Suppressor macrophage (primary cell): ENCODE measurements around the gene FAM156A.
A peak's percentile ranks its signal among the peaks of the same experiment; 100 is the strongest.
"Not testable (repeated sequence)": the region's sequence is repeated elsewhere in the genome, so short reads cannot be mapped to it uniquely, and the experiment has no call there.

Experiments used
- DNase-seq, 4 experiments: peaks; one replicate each; pipeline ENCODE4 v3.0.0-alpha.2; 2020 to 2022
- total RNA-seq, 17 experiments: gene quantifications; one replicate each; lab custom pipeline; 2026; ENCODE audit warnings: mixed read lengths in 6 of 17, inconsistent platforms in 3 of 17; lab: John Stamatoyannopoulos, UW

The FAM156A gene
- total RNA-seq = 0 to 0.66 (median 0.25) reads per million in 17 experiments

DNA sequence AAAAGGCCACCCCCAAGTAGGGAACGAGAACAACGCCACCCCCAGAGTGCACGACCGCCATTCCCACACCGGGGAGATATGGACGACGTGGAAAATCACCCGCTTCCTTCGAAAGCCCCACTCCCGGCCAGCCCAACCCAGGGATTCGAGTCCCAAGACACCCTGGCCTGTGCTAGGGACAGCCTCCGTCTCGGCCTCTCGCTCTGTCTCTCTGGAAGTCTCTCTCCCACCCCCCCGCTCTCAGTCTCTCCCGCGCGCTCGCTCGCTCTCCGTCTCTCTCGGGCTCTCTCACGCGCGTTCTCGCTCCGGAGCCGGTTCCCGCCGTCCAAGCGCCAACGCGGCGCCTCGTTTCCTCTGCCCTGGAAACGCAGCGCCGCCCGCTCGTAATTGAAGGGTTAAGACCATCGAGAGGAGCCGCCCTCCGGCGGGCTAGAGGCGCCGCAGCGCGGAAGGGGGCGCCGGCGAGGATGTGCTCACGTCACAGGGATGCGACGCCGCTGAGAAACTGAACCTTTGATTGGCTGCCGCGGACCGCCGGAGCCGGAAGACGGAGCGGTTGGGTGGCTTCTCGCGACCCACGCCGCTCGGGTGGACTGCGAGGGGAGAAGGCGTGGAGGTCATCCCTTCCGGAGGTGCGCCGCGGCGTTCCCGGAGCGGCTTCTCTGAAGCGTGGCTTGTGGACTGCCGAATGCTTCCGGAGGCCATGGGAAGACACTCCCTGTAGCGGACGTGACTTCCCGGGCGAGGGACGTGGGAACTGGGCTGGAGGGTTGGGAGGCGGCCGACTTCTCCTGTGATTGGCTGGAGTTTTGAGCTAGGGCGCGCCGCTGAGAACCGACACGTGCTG is at the start of gene FAM156A:
FAM156A (minus strand) TSS at position 406 of the 847 bp plus-strand sequence. CDS start 9,930 bp downstream, outside the sequence.
- DNase-seq = not testable (repeated sequence)

GRCh38 chrX:53005327-53005726 is 47.0 kb upstream of the FAM156A start:
- peak in 3 of 4 experiments; percentile 7 to 26 (median 16) for DNase-seq

DNA sequence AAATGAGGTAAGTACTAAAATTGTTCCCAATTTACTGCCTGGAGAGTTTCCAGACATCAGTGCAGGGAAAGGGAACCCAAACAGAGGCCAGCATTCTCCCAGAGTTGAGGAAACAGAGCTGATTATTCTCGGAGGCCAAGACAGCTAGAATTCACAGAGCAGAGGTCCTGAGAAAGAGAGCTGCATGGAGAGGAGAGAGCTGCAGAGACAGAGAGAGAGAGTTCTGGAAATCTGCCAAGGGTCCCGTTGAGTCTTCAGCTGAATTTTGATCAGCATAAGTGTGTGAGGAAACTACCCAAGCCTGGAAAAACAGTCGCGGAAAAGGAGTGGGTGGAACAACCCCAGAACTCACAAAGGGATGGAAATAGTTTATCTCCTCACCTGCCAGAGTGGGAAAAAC is 46.5 kb upstream of the FAM156A start:
- DNase-seq = no peak

DNA sequence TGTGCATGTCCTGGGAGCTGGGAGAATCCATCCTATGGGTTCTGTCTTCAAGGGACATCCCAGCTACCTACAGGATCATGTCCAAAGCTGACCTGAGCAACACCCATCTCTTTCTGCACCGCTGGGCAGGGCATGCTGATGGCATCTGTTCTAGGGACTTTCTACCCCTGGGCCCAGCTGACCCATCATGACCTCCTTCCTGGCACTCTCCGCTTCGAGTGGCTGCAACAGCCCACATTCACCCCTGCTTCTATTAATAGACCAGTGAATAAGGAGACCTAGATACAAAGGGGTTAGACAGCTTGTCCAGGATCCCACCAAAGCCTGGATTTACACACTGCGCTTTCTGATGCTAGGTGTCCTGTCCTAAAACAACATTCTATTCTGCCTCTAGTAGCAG is 45.7 kb upstream of the FAM156A start:
- no peak for DNase-seq

- DNase-seq = no peak
Observed at GRCh38 chrX:53003111-53003510, 44.8 kb upstream of the FAM156A start.

- no peak for DNase-seq
Observed at GRCh38 chrX:53001958-53002357, 43.6 kb upstream of the FAM156A start.

- DNase-seq = no peak
Observed at GRCh38 chrX:53000447-53001135, 42.3 kb upstream of the FAM156A start.

- no peak for DNase-seq
Observed at GRCh38 chrX:52995987-52996331, 37.6 kb upstream of the FAM156A start.

DNA sequence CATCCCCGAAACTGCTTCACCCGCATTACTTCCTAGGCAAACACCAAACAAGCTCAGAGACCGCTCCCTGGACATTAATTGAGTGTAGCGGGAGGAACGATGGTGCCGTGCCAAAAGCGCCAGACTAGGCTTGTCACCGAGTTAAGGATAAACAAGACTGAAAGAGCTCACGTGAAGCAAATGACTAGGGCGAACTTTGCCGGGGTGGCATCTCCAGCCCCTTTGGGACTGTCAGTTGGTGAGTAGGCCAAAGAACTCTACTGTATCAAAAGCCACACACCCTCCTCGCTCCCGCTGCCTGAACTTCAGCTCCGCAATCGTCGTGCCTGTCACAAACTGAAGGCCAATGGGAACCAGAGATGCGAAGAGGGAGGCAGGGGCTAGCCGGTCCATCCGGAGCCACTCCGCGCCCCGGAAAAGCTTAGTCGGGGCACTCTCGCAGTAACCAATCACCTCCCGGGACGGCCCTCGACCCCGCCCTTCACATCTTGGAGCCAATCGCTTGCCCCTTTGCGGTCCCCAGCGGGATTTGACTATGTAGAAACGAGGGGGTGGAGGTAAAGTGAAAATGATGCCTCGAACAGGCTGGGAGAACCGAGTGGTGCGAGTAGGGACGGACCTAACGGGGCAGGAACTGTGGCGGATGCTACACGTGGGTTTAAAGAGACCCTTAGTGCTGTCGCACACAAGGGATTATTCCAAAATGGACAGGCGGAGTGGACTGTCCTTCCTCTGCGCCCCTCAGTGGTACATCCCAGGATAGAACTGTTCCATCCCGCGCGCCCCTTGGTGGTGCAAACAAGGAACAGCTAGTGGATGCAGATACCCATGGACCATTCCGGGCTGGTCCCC is 37.0 kb upstream of the FAM156A start:
- DNase-seq = peak; percentile 91 to 96 (median 95)

DNA sequence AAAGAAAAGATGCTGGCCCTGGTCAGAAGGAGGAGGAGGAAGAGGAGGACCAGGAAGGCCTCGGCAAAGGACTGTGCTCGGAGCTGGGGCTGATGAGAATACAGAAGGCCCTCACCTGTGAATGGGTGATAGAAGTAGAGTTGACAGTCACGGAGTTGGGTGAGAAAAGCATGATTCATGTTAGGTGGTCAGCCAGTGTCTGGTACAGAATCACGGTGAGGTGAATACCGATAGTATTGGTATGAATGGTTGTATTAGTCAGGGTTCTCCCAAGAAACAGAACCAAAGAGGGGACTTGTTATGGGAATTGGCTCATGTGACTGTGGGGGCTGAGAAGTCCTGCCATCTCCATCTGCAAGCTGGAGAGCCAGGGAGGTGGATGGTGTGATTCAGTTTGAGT is 32.5 kb upstream of the FAM156A start:
- no peak for DNase-seq

GRCh38 chrX:52990011-52990631 is 31.8 kb upstream of the FAM156A start:
- DNase-seq = peak; percentile 64 to 76 (median 69)

DNA sequence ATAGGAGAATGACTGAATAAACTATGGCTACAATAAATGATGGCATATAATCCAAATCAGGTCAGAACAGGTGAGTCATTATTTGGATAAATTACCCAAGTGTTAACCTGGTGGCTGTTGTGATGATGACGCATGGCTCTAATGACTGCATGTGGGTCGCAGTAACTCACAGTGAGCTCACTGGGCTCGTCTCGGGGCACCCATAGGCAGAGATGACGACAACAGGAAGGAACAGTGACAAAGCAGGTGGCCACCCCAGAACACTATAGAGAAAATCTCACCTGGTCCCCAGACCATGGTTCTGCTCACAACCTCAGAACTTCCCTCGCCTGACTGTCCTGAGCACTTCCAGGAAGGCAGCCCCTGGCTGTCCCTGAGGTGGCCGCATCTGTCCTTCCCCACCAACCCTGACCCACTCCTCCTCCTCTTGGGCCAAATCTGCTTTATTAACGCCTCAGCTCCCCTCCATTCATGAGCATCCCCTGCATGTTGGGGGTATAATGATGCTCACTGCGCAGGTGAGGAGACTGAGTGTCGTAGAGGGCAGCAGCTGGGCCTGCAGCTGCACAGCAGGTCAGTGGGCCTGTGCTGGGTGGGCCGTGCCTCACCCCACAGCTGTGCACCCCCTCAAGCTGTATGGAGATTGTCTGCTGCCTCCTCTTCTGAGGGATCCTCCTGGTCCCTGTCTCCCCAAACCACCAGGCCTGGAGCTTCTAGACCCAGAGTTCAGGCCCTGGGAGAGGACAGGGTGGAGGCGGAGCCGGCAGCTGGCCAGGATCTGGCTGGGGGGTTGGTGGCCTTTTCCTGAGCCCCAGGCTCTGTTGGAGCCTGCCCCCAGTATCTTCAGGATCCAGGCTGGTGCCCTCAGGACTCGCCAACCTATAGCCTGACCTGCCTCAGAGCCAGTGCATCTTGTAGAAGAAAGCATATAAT is 30.9 kb upstream of the FAM156A start:
- DNase-seq = no peak

DNA sequence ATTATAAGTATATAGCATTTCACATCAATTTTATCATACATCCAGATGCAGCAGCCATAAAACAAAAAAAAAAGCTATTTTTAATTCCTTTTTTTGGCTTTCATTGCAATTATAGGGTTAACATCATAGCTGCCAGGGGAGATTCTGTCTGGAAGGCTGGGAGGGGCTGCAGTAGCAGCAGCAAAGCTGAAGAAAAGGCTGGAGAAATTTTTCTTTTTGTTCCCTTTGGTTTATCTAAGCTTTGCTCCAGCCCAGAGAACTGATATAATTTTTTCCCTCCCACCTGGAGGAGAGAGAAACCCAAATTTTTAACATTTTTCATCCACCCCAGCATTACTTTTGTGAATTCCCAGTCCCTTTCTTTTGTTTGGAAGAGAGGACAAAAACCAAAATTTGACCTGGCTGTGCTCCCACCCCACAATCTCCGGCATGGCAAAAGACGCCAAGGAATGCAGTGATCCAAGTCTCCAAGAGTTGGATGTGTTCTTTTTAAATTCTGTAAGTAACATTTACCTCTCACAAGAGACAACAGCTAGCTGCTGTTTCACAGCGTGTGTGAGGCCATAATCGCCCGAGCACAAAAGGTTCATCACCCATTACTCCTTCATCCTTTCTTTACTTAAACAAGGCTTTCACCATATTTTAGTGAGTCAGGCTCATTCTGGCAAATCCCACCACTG is 25.1 kb upstream of the FAM156A start:
- DNase-seq = no peak

DNA sequence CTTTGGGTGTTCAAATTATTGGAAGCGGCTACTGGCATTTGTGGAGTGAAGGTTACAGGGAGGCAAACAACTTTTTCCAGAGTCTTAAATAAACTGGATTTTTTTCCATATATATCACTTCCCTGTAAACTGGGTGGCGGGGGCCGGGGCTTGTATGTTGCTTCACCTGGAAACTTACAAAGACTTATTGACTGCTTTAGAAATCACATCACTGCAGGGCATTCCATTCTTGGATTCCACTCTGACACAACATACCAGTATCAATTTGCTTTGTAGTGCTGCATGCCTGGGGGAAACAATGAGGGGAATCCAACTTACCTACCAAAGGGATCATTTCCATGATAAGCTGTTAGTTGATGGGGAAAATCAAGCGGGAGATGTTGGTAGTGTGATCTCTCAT is 21.7 kb upstream of the FAM156A start:
- no peak for DNase-seq

GRCh38 chrX:52979568-52979967 is 21.2 kb upstream of the FAM156A start:
- DNase-seq = no peak

DNA sequence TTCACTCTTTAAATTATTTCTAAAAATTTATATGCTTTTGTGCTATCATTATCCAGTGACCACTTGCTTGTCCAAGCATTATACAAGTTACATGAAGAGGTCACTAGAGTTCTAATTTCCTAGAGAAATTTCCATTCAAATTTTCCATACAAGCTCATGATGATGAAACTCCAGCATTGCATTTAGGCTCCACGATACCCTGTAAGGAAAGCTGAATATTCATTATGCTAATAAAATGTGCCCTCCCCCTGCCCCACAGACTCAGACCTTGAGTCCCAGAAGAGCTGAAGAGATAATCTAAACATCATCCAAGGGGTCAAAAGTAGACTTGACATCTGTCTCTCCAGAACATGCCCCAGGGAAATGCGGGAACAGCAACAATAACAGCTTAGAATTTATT is 19.6 kb upstream of the FAM156A start:
- DNase-seq = no peak

- DNase-seq = not testable (repeated sequence)
Observed at GRCh38 chrX:52975576-52975975, 17.3 kb upstream of the FAM156A start.

- not testable (repeated sequence) for DNase-seq
Observed at GRCh38 chrX:52974336-52974992, 16.1 kb upstream of the FAM156A start.

GRCh38 chrX:52967922-52968321 is 9.6 kb upstream of the FAM156A start:
- DNase-seq = not testable (repeated sequence)
